ENCODE measurements around the gene LITAFD.

- TF ChIP-seq, protein P1, sequence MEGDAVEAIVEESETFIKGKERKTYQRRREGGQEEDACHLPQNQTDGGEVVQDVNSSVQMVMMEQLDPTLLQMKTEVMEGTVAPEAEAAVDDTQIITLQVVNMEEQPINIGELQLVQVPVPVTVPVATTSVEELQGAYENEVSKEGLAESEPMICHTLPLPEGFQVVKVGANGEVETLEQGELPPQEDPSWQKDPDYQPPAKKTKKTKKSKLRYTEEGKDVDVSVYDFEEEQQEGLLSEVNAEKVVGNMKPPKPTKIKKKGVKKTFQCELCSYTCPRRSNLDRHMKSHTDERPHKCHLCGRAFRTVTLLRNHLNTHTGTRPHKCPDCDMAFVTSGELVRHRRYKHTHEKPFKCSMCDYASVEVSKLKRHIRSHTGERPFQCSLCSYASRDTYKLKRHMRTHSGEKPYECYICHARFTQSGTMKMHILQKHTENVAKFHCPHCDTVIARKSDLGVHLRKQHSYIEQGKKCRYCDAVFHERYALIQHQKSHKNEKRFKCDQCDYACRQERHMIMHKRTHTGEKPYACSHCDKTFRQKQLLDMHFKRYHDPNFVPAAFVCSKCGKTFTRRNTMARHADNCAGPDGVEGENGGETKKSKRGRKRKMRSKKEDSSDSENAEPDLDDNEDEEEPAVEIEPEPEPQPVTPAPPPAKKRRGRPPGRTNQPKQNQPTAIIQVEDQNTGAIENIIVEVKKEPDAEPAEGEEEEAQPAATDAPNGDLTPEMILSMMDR (IDR thresholded peaks at IDR 0.05; ENCODE audit: insufficient read depth, low read depth, low read length): no peak
- TF ChIP-seq EZH2 (IDR thresholded peaks at IDR 0.05; ENCODE audit: insufficient read depth, low read length): no peak
Observed at GRCh38 chr16:8892101-8892575, 10.0 kb downstream of the LITAFD start.

Measured in astrocyte (in vitro differentiated cells and primary cell).